GM21447 (cell line): Measurements from ENCODE around the gene SLC16A11.
"Not testable (repeated sequence)": the region's sequence is repeated elsewhere in the genome, so short reads cannot be mapped to it uniquely, and the experiment has no call there.

ENCODE experiments used
- ATAC-seq: cut with Tn5 transposase; IDR thresholded peaks from one replicate; pipeline ENCODE4 v1.9.1; 2021; ENCODE audit not compliant: unreplicated experiment

Gene SLC16A11

DNA sequence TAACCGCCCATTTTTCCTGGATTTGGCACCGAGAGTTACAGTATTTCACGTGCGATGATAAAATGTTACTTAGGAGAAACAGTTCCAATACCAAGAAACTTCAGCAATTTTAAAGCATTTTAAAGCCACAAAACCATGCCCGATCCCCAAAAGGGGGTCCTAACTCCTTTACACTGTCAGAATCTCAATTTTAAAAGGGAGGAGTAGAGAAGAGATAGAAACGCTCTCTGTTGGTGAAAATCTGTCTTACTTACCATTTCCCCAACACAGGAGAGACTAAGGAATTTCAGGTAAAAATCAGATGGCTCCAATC lies 32.0 kb downstream of the SLC16A11 start:
- no peak for ATAC-seq

DNA sequence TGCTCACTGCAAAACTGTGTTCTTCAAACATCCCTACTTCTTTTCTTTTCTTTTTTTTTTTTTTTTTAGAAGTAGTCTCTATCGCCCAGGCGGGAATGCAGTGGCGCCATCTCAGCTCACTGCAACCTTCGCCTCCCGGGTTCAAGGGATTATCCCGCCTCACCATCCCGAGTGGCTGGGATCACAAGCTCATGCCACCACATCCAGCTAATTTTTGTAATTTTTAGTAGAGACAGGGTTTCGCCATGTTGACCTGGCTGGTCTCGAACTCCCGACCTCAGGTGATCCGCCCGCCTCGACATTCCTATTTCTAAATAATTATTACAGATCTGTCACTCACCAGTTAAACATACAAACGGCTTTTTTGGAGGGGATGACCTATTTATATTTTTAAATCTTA lies 32.5 kb downstream of the SLC16A11 start:
- ATAC-seq: no peak

DNA sequence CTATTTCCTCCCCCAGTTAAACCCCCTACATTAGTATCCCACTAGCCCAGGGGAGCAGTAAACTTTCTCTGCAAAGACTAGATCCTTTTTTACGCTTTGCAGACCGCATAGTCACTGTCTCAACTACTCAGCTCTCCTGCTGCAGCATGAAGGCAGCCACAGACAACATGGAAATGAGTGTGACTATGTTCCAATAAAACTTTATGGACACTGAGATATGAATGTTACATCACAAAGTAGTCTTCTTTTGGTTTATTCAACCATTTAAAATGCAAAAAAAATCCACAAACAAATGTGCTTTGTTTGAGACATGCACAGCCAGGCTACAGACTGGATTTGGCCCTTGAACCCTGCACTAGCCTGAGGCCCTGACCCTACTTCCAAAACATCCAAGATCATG lies 33.4 kb downstream of the SLC16A11 start:
- ATAC-seq: no peak

DNA sequence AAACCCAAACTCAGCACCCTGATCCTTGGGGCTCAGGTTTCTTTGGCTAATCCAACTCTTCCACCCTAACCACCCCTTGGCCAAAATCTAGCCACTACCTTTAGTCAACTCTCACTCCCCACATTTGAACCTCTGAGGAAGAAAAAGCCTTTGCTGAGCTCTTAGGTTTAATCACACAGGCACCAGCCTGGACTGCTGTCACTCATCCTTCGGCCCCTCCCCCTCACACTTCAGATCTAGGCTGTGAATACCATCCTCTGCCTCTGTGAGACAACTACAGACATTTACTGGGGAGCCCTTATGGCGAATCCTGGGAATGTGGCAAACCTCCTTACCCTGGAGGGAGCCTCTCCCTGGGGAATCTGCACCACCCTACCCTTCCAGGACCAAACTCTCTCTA lies 36.7 kb downstream of the SLC16A11 start:
- no peak for ATAC-seq

DNA sequence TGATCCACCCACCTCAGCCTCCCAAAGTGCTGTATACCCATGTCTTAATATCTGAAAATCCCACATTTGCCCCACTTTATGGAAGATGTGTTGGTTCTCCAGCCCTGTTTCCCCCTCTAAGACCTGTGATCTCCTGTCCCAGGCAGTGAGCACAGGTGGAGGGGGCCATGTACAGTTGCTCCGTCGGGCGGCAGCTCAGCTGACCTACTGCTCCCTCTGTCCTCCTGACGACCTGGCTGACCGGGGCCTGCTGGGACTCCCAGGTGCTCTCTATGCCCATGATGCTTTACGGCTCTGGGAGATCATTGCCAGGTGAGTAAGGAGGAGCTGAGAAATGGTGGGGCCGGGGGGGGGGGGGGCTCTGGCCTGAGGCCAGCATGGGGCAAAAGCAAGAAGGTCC lies 38.2 kb downstream of the SLC16A11 start:
- ATAC-seq: no peak

DNA sequence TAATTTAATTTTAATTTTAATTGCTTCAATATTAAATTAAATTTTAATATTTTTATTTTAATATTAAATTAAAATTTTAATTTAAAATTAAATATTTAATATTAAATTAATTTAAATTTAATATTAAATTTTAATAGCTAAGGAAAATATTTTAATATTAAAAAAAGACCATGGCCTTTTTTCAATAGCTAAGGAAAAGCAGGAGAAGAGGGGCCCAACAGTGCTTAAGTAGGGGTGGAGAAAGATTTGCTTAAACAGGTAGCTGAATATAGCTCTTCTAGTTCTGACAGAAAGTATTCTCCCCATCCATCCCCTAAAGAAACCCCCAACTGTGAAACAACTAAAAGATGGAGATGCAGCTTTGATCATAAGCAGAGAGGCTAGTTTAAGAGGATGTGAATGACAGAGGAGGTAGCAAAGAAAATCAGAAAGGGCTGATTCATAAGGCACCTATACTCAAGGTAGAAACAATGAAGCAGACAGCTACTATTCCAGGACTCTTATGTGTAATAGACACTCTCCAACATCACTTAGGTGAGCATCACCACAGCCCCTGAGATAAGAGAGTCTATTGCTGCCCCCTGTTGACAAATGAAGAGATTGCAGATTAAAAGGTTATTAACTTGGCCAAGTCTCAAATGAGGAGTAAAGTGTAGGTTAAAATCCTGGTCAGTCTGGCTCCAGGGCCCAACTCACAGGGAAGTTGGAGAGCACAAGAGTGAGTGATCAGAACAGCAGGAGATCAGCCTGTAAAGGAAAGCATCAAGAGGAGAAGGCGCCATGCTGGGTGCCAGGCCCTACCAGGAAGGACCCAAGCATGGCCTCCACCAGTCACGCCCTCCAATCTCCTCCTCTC lies 39.3 kb downstream of the SLC16A11 start:
- ATAC-seq: no peak

DNA sequence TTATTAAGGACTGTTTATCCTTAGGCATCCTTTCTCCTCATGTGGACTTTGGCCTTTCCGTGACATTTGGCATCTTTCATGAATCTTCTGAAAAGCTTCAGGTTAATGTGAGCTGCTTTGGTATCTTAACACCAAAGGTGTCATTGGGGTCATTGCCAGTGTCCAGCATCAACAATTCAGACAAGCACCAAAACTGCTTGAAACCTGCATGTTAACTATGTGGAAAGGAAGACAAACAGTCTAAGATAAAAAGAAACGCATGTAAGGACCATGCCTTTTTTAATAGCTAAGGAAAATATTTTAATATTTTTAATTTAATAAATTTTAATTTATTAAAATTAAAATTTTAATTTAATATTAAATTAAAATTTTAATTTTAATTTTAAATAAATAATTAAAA lies 40.1 kb downstream of the SLC16A11 start:
- ATAC-seq: no peak

DNA sequence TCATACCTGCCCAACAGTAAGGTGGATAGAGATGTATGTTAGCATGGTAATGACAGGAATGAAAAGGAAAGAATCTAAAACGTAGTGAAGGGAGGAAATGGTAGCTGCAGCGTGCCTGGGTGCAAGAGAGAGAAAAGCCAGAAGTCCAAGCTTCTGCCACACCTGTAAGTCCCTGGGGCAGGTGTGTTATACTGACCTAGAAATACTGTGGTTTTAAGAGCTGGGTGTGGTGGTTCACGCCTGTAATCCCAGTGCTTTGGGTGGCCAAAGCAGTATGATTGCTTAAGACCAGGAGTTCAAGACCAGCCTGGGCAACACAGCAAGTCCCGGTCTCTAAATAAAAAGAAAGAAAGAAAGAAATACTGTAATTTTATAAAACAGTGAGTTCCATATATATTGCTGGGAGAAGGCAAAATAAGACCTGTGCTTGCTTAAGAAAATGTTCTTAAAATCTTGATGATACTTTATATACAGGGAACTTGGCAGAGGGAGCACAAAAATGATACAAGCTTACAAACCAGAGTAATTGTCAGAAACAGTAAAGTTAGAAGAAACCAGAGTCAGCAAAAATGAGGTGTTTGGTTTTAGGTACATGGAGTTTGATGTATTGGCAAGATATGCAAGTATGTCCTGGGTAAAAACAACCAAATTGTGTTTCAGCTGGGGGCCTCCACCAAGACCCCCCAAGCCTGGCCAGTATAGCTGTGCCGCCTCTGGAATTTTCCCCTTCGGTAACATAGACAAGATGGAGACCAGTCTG lies 41.4 kb downstream of the SLC16A11 start:
- ATAC-seq: no peak

DNA sequence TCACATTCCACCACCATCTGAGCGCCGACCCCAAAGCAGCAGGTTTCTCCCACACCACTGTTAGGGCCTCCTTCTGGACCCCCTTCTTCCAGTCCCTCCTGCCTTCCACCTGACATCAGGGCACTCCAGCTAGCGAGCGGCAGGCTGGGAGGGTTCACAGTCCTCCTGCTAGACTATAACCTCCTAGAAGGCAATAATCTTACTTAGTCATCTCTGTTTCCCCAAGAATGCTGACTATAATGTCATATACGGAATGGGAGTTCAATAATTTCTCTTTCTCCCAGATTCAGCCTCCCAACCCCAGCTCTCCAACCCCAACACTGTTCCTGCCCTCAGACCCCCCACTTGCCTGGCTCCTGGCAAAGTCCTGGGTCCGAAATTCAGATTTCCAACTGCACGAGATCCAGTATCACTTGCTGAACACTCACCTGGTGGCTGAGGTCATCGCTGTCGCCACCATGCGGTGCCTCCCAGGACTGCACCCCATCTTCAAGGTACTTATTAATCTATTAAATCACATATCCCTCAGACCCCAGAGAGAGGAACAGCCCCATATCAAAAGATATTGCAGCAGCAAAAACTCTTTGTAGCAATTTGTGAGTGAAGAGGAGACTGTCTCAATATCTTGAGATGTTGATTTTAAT lies 42.5 kb downstream of the SLC16A11 start:
- ATAC-seq: no peak

DNA sequence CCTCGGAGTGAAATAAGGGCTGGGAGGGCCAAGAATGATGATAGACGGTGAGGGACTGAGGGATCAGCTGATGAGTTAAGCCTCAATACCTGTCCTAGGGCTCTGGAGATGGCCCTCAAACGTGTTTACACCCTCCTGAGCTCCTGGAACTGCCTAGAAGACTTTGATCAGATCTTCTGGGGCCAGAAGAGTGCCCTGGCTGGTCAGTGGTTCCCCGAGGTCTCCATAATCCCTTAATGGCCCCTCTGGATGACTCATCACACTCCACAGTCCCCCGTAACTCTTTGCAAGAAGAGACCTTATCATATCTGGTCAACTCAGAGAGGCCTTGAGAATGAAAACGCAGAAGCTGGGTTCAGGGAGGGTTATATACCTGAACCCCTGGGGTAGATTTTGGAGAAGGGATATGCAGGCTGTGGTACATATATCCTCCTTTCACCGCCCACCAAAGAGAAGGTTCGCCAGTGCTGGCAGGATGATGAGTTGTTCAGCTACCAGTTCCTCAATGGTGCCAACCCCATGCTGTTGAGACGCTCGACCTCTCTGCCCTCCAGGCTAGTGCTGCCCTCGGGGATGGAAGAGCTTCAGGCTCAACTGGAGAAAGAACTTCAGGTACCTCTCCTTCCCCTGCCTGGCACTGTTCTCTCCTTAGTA lies 44.9 kb downstream of the SLC16A11 start:
- no peak for ATAC-seq

DNA sequence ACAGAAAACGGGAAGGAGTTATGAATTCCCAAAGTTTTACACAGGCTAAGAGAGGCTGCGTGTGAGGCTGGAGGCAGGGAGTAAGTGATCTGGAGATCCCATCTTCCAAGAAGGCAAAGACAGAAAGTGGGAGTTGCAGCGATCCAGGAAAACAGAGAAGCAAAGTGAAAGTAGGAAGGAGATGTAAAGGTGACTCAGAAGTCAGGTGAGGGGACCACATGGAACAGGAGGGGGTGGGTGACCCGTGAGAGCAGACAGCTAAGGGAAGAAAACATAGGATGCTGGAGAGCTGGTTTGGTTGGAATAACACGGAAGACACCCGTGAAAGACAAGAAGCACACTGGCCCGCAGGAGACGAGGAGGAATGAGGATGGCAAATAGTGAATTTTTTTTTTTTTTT lies 46.7 kb downstream of the SLC16A11 start:
- no peak for ATAC-seq

DNA sequence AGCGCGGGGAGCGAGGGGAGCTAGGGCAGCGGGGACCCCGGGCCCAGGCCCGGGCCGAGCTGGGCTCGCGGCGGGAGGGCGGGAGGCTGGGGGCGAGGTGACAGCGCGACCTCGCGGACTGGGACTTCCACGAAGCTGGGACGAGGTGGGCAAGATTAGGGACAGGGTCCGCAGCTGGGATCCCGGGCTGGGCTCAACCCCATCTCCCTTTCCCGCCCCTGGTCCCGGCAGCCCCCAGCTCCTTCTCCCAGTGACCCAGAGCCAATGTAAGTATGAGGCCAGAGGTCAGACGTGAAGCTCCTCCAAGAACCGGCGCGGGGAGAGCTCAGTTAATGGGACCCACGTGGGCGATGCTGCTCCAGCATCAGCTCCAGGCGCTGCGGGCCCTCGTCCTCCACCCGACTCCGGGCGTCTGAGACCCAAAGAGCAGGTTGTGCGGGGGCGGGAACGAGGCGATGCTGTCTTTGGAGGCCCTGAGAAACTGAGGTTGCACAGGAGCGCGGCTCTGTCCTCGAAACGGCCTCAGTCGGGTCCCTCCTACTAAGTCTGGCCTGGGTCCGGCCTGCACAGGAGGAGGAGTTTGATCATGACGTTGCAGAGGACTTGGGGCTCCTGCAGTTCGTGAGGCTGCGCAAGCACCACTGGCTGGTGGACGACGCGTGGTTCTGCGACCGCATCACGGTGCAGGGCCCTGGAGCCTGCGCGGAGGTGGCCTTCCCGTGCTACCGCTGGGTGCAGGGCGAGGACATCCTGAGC lies 47.5 kb downstream of the SLC16A11 start:
- no peak for ATAC-seq

DNA sequence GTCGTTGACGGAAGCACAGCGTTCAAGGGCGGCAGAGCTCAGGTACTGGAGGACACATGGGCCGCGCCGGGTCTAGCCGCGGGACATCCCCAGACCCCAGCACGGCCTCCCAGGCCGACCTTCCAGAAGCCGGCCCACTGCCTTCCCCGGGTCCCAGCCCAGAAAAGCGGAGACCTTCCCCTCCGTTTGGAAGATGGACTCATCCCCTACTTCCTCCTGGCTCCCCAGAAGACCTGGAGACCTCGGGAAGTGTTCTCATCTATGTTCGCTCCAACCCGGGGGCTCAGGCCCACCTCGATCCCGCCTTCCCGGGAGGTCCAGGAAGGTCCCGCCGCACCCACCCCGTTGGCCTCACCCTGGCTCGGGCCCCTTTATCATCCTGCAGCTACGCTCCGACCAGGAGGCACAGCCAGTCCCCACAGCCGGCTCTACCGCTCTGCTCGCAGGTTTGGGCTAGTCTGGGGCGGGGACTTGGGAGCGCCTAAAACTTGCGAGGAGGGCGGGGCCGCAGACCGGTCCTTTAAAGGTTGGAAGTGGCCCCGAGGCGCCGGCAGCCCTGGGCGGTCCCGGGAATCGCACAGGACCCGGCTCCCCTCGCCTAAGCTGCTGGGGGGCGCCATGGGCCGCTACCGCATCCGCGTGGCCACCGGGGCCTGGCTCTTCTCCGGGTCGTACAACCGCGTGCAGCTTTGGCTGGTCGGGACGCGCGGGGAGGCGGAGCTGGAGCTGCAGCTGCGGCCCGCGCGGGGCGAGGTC lies 48.2 kb downstream of the SLC16A11 start, which contains the start of gene ALOX12:
Gene ALOX12 (plus strand): TSS at position 550 of the 756 bp plus-strand sequence. CDS start 69 bp downstream, at position 619.
- no peak for ATAC-seq

DNA sequence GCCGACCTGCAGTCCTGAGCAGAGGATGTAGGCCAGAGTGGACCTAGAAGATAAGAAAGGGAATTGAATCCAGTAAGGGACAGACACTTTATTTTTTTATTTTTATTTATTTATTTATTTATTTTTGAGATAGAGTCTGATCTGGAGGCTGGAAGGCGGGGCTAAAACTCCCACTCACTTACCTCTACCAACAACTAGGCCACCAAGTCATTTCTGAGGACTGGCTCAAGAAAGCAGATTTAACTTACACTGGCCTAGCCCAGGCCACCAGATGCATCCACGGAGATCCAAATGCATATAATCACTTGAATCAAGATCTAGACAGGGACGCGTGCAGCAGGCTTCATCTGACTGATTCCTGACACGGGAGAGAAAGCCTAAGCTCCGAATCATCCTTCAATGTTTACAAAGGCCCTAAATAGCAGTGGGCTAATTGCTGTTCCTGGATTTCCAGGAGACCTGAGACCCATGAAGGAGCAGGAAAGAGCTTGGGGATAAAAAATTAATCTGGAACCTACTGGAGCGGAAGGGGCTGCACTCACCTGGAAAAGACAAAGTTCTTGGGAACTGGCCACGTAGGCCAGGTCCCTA lies 49.1 kb downstream of the SLC16A11 start:
- ATAC-seq: no peak

DNA sequence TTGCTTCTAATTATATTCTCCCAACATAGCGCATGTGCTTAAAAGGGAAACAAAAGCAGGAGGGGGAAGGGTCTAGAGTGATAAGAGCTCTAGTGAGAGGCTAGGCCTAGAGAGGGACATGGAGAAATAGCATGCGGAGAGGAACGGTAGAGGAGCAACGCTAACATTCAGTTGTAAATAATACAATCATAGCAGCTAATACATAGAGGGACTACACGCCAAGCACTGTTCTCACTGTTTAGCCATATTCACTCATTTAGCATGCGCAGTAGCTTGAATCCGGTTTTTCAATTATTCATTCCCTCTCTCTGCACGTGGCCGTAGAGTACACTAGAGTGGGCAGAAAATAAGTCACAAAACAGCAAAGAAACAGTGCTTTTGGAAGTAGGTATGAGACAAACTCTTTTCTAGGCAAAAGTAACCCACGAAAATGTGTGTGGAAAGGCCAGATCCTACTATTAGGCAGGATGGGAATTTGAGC lies 49.7 kb downstream of the SLC16A11 start:
- ATAC-seq: no peak

DNA sequence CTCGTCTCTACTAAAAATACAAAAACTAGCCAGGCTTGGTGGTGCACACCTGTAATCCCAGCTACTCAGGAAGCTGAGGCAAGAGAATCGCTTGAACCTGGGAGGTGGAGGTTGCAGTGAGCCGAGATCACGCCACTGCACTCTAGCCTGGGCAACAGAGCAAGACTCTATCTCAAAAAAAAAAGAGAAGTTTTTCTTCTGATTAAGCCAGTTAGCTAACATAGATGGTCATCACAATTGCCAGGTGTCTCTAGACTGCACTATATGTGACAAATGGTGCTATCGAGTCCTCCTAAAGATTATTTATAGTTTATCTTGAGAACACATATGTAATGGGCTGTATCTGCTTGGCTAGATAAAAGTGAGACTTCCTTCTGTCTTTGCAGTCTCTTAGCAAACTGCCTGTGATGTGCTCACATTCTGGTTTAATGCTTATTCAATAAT lies 50.3 kb downstream of the SLC16A11 start:
- not testable (repeated sequence) for ATAC-seq
